GM12878 (cell line): ENCODE results near the gene SELP. TPM values are rescaled to one million over a fixed set of nuclear protein-coding genes. Genes with fewer than 3 reads are reported as not detected.

Experiments used
- ATAC-seq: fragments of 200-7000 bp; cut with Tn5 transposase; 3 replicates; pipeline ENCODE4 v1.9.1; 2020; ENCODE audit warnings: mild to moderate bottlenecking, moderate library complexity
- BruUV-seq: library from RNA; stranded (reverse); fragments of 400-500 nt; replicated peaks from 2 replicates; lab custom pipeline; 2021; lab: Mats Ljungman, UMichigan
- CTCF ChIA-PET: fragments of 300-600 bp; sonication (Branson Sonifier 250); formaldehyde crosslinking; extraction: SDS; loops from one replicate; lab custom pipeline; 2021; ENCODE audit warnings: inconsistent platforms; lab: Yijun Ruan, JAX
- POLR2A ChIA-PET: fragments of 350-600 bp; formaldehyde crosslinking; extraction: SDS; loops from one replicate; lab custom pipeline; 2021; ENCODE audit warnings: inconsistent platforms; lab: Charles Lee
- RAD21 ChIA-PET: fragments of 300-600 bp; sonication (Branson Sonifier 250); formaldehyde crosslinking; loops from one replicate; lab custom pipeline; 2023; ENCODE audit warnings: antibody characterized with exemption; ENCODE audit not compliant: unreplicated experiment; lab: Charles Lee
- SMC1A ChIA-PET: fragments of 300-600 bp; sonication (Branson Sonifier 250); formaldehyde crosslinking; loops from one replicate; lab custom pipeline; 2023; ENCODE audit not compliant: unreplicated experiment, uncharacterized antibody; lab: Charles Lee
- DNase-seq: peaks from one replicate; pipeline ENCODE4 v3.0.0-alpha.2; 2011; ENCODE audit warnings: low read depth, low spot score
- FAIRE-seq: peaks from 3 replicates; lab custom pipeline; 2011; peaks lifted over from hg19 to GRCh38; lab: Jason Lieb, UNC
- H2AFZ ChIP-seq: 2 replicates; pipeline ENCODE4 v1.6.0; 2011; ENCODE audit warnings: low read depth, low read length, control low read depth; ENCODE audit not compliant: control insufficient read depth
- H3K27ac ChIP-seq: 2 replicates; pipeline ENCODE4 v1.5.1; 2011; ENCODE audit warnings: control low read depth; ENCODE audit not compliant: control insufficient read depth, insufficient read depth
- H3K27me3 ChIP-seq, 2 experiments: replicated peaks in 1 of 2; 2 replicates each; pipeline versions ENCODE4 v1.6.0 to v1.6.1; 2011; ENCODE audit warnings: low read length in 1 of 2; ENCODE audit not compliant: control insufficient read depth in 2 of 2, insufficient read depth in 2 of 2
- H3K36me3 ChIP-seq, 2 experiments: 2 replicates each; pipeline ENCODE4 v1.5.1; 2011; ENCODE audit warnings: low read length in 1 of 2; ENCODE audit not compliant: control insufficient read depth in 2 of 2, insufficient read depth in 2 of 2
- H3K4me1 ChIP-seq: 2 replicates; pipeline ENCODE4 v1.6.1; 2011; ENCODE audit warnings: mild to moderate bottlenecking, low read length, moderate library complexity, mixed read lengths; ENCODE audit not compliant: control insufficient read depth, insufficient read depth
- H3K4me2 ChIP-seq: 2 replicates; pipeline ENCODE4 v1.6.0; 2011; ENCODE audit warnings: control low read depth; ENCODE audit not compliant: control insufficient read depth, insufficient read depth
- H3K4me3 ChIP-seq: fragments of 200-600 bp; sonication (generic); 2 replicates; pipeline ENCODE4 v1.5.1; 2016
- H3K79me2 ChIP-seq: 2 replicates; pipeline ENCODE4 v1.6.0; 2011; ENCODE audit warnings: low read length; ENCODE audit not compliant: control insufficient read depth, insufficient read depth
- H3K9ac ChIP-seq: 2 replicates; pipeline ENCODE4 v1.8.0; 2011; ENCODE audit warnings: low read length, control low read depth, mixed read lengths; ENCODE audit not compliant: control insufficient read depth, insufficient read depth
- H3K9me3 ChIP-seq: replicated peaks from 3 replicates; pipeline ENCODE4 v1.5.1; 2011; ENCODE audit warnings: mild to moderate bottlenecking, low read length; ENCODE audit not compliant: control insufficient read depth, insufficient read depth
- H4K20me1 ChIP-seq: 2 replicates; pipeline ENCODE4 v1.6.0; 2011; ENCODE audit not compliant: control insufficient read depth, insufficient read depth
- BCLAF1 ChIP-seq: fragments of 450-650 bp; IDR thresholded peaks from 2 replicates; pipeline ENCODE4 v1.6.1; 2017; ENCODE audit warnings: antibody characterized with exemption, mild to moderate bottlenecking, moderate library complexity
- MLLT1 ChIP-seq: fragments of 450-650 bp; IDR thresholded peaks from 2 replicates; pipeline ENCODE4 v1.6.1; 2016; ENCODE audit warnings: mild to moderate bottlenecking
- SIX5 ChIP-seq: IDR thresholded peaks from 2 replicates; pipeline ENCODE4 v1.6.1; 2011; ENCODE audit warnings: mild to moderate bottlenecking, low read depth, low read length, moderate library complexity; ENCODE audit not compliant: severe bottlenecking
- WGBS: methylation state at CpG from one replicate; pipeline ENCODE4 v1.1.6; 2016; ENCODE audit warnings: low lambda C conversion rate; ENCODE audit not compliant: insufficient replicate concordance, insufficient coverage; ENCODE audit errors: missing lambda C conversion rate; 5-methylcytosine and 5-hydroxymethylcytosine counted together
- in situ Hi-C: fragments of 300-500 bp; cut with MboI; formaldehyde crosslinking; loops from 9 replicates; pipeline ENCODE4 v1.14.3; 2018; ENCODE audit warnings: mixed read lengths
- intact Hi-C: fragments of 100-400 bp; cut with micrococcal nuclease; formaldehyde crosslinking; loops from one replicate; pipeline ENCODE4 v1.14.2; 2022; ENCODE audit not compliant: unreplicated experiment
- polyA plus RNA-seq, 11 experiments: library from polyadenylated mRNA; depleted of rRNA in 4 of 11; unstranded in 6 of 11; stranded (reverse) in 5 of 11; fragments of >200 nt; fragmentation: Nextera tagmentation in 4 of 11; fragmentation: Illumina TruSeq in 1 of 11; extraction: Ambion mirVana in 4 of 11; extraction: Trizol in 1 of 11; gene quantifications; 1 replicate in 1 of 11; 2 replicates in 10 of 11; pipeline versions ENCODE4 v1.2.1 to v1.2.3, GENCODE V29; 2011 to 2016; ENCODE audit warnings: inconsistent platforms in 2 of 11, missing spikeins in 2 of 11, low read depth in 1 of 11
- total RNA-seq, 4 experiments: library from RNA; depleted of rRNA in 3 of 4; stranded (reverse); fragments of >200 nt in 3 of 4; fragmentation: Illumina TruSeq in 1 of 4; extraction: Trizol in 1 of 4; gene quantifications; 2 replicates each; pipeline versions ENCODE4 v1.2.1 to v1.2.3, GENCODE V29; 2013 to 2021

The SELP gene
- total and polyA plus RNA-seq, 10 of the 15 experiments (the other 5 are each of a cell fraction or from before 2014, with no cell fraction given), result 0.04 to 0.23 (median 0.06) TPM; not detected in 7

- SMC1A ChIA-PET, result interaction anchor here (0.6 kb wide), 1 partner anchor 1424 kb away, joined by 4 read pairs; no protein-coding TSS in a partner anchor
- Histone ChIP-seq H3K9ac (no peak overlapping the region), H3K27me3 (no peaks in the 10 kb centered on the region), H3K4me2 (no peak overlapping the region), H2AFZ (no peak overlapping the region), H3K27ac (no peak overlapping the region), H4K20me1 (no peaks in the 10 kb centered on the region), H3K9me3 (no peaks in the 10 kb centered on the region), H3K4me1 (no peaks in the 10 kb centered on the region), H3K4me3 (no peak overlapping the region), H3K36me3 (no peaks in the 10 kb centered on the region), H3K79me2 (no peaks in the 10 kb centered on the region)
- WGBS, result 31% methylated on average over 5 of the region's 5 CpGs
- ATAC-seq (no peak), FAIRE-seq (no peak), DNase-seq (no peak)
- in situ Hi-C loops (no loop called here), intact Hi-C loops (no loop called here)
- BruUV-seq, result no TSS peak
- RAD21 ChIA-PET, result no interaction called here
- TF ChIP-seq BCLAF1 (no peak), SIX5 (no peak), MLLT1 (no peak)
- POLR2A ChIA-PET, result no interaction called here
- CTCF ChIA-PET, result interaction anchor here (0.9 to 2.2 kb wide), 2 partner anchors 10 to 136 kb away, joined by 4 to 6 read pairs; partner anchors contain the start of gene F5
Observed at GRCh38 chr1:169576241-169576934, 53.5 kb downstream of the SELP start.
